Thoracic aorta (tissue), 2 donors: ENCODE results near the gene KRT16. TPM values are rescaled to one million over a fixed set of nuclear protein-coding genes. Genes with fewer than 3 reads are reported as not detected.
"Not testable (repeated sequence)": the region's sequence is repeated elsewhere in the genome, so short reads cannot be mapped to it uniquely, and the experiment has no call there.

ENCODE experiments used
- ATAC-seq: fragments of 150-250 bp; one replicate; pipeline ENCODE4 v1.8.0; 2017; ENCODE audit warnings: low read depth; ENCODE audit not compliant: insufficient number of reproducible peaks, low FRiP score
- DNase-seq: peaks from one replicate; pipeline ENCODE4 v3.0.0-alpha.2; 2020; ENCODE audit warnings: low spot score
- H3K27ac ChIP-seq, 2 donors: fragments of 200-600 bp; sonication (generic); 1 replicate in 1 of 2; 2 replicates in 1 of 2; pipeline ENCODE4 v1.5.1; 2016; ENCODE audit warnings: mild to moderate bottlenecking in 2 of 2, moderate library complexity in 2 of 2
- H3K27me3 ChIP-seq: fragments of 200-600 bp; sonication (generic); replicated peaks from 2 replicates; pipeline ENCODE4 v1.6.0; 2016; ENCODE audit warnings: mild to moderate bottlenecking; ENCODE audit not compliant: insufficient read depth
- H3K36me3 ChIP-seq: fragments of 200-600 bp; sonication (generic); one replicate; pipeline ENCODE4 v1.5.1; 2016
- H3K4me1 ChIP-seq, 2 donors: fragments of 200-600 bp; sonication (generic); 1 replicate in 1 of 2; 2 replicates in 1 of 2; pipeline versions ENCODE4 v1.5.1 to v1.6.0; 2016; ENCODE audit warnings: low read depth in 2 of 2, mild to moderate bottlenecking in 1 of 2; ENCODE audit not compliant: control insufficient read depth in 1 of 2
- H3K4me3 ChIP-seq: fragments of 200-600 bp; sonication (generic); 2 replicates; pipeline ENCODE4 v1.5.1; 2016; ENCODE audit warnings: mild to moderate bottlenecking
- H3K9me3 ChIP-seq: fragments of 200-600 bp; sonication (generic); 2 replicates; pipeline ENCODE4 v1.5.1; 2016
- CTCF ChIP-seq: fragments of 200-600 bp; sonication (generic); IDR thresholded peaks from one replicate; pipeline ENCODE4 v1.5.1; 2019; ENCODE audit warnings: antibody characterized with exemption
- total RNA-seq, 2 donors: library from RNA; depleted of rRNA; stranded (reverse); fragments of >200 nt; gene quantifications; one replicate each; pipeline versions ENCODE4 v1.1.0 to v1.2.3, GENCODE V29; 2016

Gene KRT16
- total RNA-seq, 2 donors from 2014 or later = 6.5 to 16.8 TPM

GRCh38 chr17:41632482-41633105 lies 20.0 kb upstream of the KRT16 start:
- Histone ChIP-seq H3K27me3 (no peaks in the 10 kb centered on the region), H3K36me3 (no peaks in the 10 kb centered on the region), H3K4me3 (no peak overlapping the region), H3K4me1 (peaks cover 0 to 12% of the 10 kb centered on the region in 2 donors), H3K27ac (no peak overlapping the region), H3K9me3 (no peaks in the 10 kb centered on the region)
- no peak for ATAC-seq
- no peak for DNase-seq
- no peak for TF ChIP-seq CTCF

- TF ChIP-seq CTCF = no peak
- Histone ChIP-seq H3K4me3 (no peak overlapping the region), H3K36me3 (no peaks in the 10 kb centered on the region), H3K9me3 (no peaks in the 10 kb centered on the region), H3K4me1 (peaks cover 0 to 12% of the 10 kb centered on the region in 2 donors), H3K27me3 (no peaks in the 10 kb centered on the region), H3K27ac (no peak overlapping the region)
- no peak for ATAC-seq
- no peak for DNase-seq
Measured at GRCh38 chr17:41631898-41632285, 19.3 kb upstream of the KRT16 start.

- Histone ChIP-seq H3K36me3 (no peaks in the 10 kb centered on the region), H3K27me3 (no peaks in the 10 kb centered on the region), H3K4me1 (peaks cover 0 to 12% of the 10 kb centered on the region in 2 donors), H3K4me3 (no peak overlapping the region), H3K27ac (no peak overlapping the region), H3K9me3 (no peaks in the 10 kb centered on the region)
- DNase-seq = no peak
- TF ChIP-seq CTCF = no peak
- no peak for ATAC-seq
Measured at GRCh38 chr17:41631025-41631897, 18.7 kb upstream of the KRT16 start.

GRCh38 chr17:41629826-41630670 lies 17.5 kb upstream of the KRT16 start:
- ATAC-seq (no peak), DNase-seq (no peak)
- H3K27ac ChIP-seq = no peak overlapping the region
- TF ChIP-seq CTCF = no peak
- no peaks in the 10 kb centered on the region for H3K27me3 ChIP-seq
- no peaks in the 10 kb centered on the region for H3K9me3 ChIP-seq
- H3K4me1 ChIP-seq = peaks cover 0 to 5% of the 10 kb centered on the region in 2 donors
- H3K36me3 ChIP-seq = no peaks in the 10 kb centered on the region
- no peak overlapping the region for H3K4me3 ChIP-seq

- H3K4me1 ChIP-seq = no peaks in the 10 kb centered on the region
- no peak for ATAC-seq
- no peak for TF ChIP-seq CTCF
- no peak for DNase-seq
- H3K9me3 ChIP-seq = no peaks in the 10 kb centered on the region
- H3K36me3 ChIP-seq = no peaks in the 10 kb centered on the region
- H3K27me3 ChIP-seq = no peaks in the 10 kb centered on the region
- no peak overlapping the region for H3K27ac ChIP-seq
- no peak overlapping the region for H3K4me3 ChIP-seq
Measured at GRCh38 chr17:41629316-41629715, 16.7 kb upstream of the KRT16 start.

- not testable (repeated sequence) for DNase-seq
Measured at GRCh38 chr17:41628621-41629255, 16.2 kb upstream of the KRT16 start.

GRCh38 chr17:41628073-41628370 lies 15.5 kb upstream of the KRT16 start:
- not testable (repeated sequence) for H3K27ac ChIP-seq, ATAC-seq, DNase-seq, H3K9me3 ChIP-seq, H3K36me3 ChIP-seq, H3K4me3 ChIP-seq, H3K4me1 ChIP-seq, H3K27me3 ChIP-seq

More at GRCh38 chr17:41628621-41629255, 16.2 kb upstream of the KRT16 start:
- H3K4me1 ChIP-seq, H3K27ac ChIP-seq, H3K4me3 ChIP-seq, H3K9me3 ChIP-seq, H3K36me3 ChIP-seq, H3K27me3 ChIP-seq, ATAC-seq: not testable (repeated sequence)
